T-helper 1 cell treated with Interleukin-12 subunit alpha and Interleukin-12 subunit beta and Interleukin-4 antibody, amounts not matched to agents 30 μg/mL and 1 μg/mL, for 36 hours (primary cell): ENCODE measurements around the gene EFNB1.

Source experiments
- H3K27ac Mint-ChIP-seq: one replicate; pipeline ENCODE4 v1.8.0; 2021; ENCODE audit warnings: mild to moderate bottlenecking, mixed read lengths
- H3K27me3 Mint-ChIP-seq: one replicate; pipeline ENCODE4 v1.8.0; 2021; ENCODE audit warnings: low read depth, mixed read lengths
- H3K36me3 Mint-ChIP-seq: one replicate; pipeline ENCODE4 v1.8.0; 2021; ENCODE audit warnings: low read depth, mixed read lengths
- H3K4me1 Mint-ChIP-seq: one replicate; pipeline ENCODE4 v1.8.0; 2021; ENCODE audit warnings: low read depth, mixed read lengths
- H3K4me3 Mint-ChIP-seq: one replicate; pipeline ENCODE4 v1.8.0; 2021; ENCODE audit warnings: mild to moderate bottlenecking, moderate library complexity, mixed read lengths
- H3K9me3 Mint-ChIP-seq: one replicate; pipeline ENCODE4 v1.8.0; 2021; ENCODE audit warnings: mixed read lengths

The EFNB1 gene

GRCh38 chrX:68844581-68844980 lies 15.8 kb downstream of the EFNB1 start:
- Mint-ChIP-seq H3K9me3 (no peaks in the 10 kb centered on the region), H3K36me3 (no peaks in the 10 kb centered on the region), H3K4me1 (no peaks in the 10 kb centered on the region), H3K27ac (no peak overlapping the region), H3K4me3 (no peak overlapping the region), H3K27me3 (no peaks in the 10 kb centered on the region)

- Mint-ChIP-seq H3K4me3 (no peak overlapping the region), H3K27me3 (no peaks in the 10 kb centered on the region), H3K36me3 (no peaks in the 10 kb centered on the region), H3K4me1 (no peaks in the 10 kb centered on the region), H3K27ac (no peak overlapping the region), H3K9me3 (no peaks in the 10 kb centered on the region)
Measured at GRCh38 chrX:68846536-68846935, 17.7 kb downstream of the EFNB1 start.

DNA sequence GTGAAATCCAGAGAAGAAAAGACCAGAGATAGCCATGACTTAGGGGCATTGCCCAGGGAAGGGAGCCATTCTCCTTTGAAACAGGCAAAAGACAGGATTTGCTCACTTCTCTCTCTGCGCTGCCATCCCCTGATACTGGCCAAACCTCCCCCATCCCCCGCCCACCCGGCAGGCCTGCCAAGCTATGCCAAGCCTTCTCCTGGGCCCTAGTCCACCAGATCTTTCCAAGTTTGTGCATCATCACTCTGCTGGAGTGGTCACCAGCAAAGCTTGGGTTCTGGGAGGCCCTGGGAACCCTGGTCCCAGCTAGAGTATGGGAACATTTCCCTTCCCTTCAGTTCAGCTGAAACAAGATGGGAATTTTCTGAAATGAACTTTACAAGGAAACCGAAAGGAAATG lies 18.4 kb downstream of the EFNB1 start:
- Mint-ChIP-seq H3K4me1 (no peaks in the 10 kb centered on the region), H3K9me3 (no peaks in the 10 kb centered on the region), H3K36me3 (no peaks in the 10 kb centered on the region), H3K27me3 (no peaks in the 10 kb centered on the region), H3K27ac (no peak overlapping the region), H3K4me3 (no peak overlapping the region)

DNA sequence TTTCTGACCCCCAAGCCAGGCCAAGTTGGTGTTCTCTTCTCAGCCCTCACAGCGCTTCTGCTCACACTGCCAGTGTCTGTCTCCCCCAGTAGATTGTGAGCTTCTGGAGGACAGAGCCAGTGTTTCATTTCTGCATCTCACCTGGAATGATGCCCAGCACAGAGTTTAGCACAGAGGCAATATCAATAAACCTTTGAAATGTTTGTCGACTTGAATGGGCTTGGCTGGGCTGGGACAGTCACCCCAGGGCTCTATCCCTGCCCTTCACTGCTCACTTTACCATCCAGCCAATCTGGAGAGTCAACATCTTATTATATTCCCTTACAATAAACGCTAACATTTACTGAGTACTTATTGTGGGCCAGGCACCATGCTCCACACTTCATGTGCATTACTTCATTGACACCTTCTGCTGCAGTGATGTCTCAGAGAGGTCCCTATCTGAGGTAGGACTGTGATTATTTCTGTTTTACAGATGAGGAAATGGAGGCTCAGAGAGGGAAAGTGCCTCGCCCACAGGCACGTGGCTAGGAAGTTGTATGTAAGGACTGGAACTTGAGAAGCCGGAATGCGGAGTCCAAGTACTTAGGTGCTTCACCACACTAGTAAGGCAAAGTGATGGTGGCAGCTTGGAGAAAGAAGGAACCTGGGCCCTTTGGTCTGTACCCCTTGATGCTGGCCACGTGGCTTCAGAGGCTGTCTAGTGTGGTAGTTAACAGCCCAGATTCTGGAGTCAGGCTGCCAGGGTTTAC lies 19.5 kb downstream of the EFNB1 start:
- no peak overlapping the region for H3K27ac Mint-ChIP-seq
- no peak overlapping the region for H3K4me3 Mint-ChIP-seq
- no peaks in the 10 kb centered on the region for H3K4me1 Mint-ChIP-seq
- H3K27me3 Mint-ChIP-seq: no peaks in the 10 kb centered on the region
- no peaks in the 10 kb centered on the region for H3K9me3 Mint-ChIP-seq
- no peaks in the 10 kb centered on the region for H3K36me3 Mint-ChIP-seq

DNA sequence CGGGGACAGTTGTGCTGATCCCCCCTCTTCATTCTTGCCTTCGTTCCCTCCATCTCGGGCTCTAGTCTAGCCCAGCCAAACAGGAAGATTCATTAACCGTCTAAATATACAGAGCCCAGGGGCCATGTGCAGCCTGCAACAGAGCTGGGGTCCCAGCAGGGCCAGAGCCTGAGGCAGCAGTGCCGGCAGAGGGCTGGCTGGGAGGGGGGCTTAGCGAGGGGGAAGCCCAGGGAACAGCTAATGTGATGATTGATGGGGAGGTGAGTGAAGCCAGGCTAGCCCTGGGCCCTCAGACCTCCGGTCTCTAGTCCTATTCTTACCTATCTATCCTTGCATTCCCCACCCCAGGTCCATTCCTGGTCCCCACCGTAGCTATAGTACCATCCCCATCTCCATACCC lies 22.3 kb downstream of the EFNB1 start:
- no peaks in the 10 kb centered on the region for H3K4me1 Mint-ChIP-seq
- no peak overlapping the region for H3K4me3 Mint-ChIP-seq
- no peaks in the 10 kb centered on the region for H3K9me3 Mint-ChIP-seq
- H3K36me3 Mint-ChIP-seq: no peaks in the 10 kb centered on the region
- H3K27ac Mint-ChIP-seq: no peak overlapping the region
- H3K27me3 Mint-ChIP-seq: no peaks in the 10 kb centered on the region

GRCh38 chrX:68852046-68852445 lies 23.2 kb downstream of the EFNB1 start:
- H3K27ac Mint-ChIP-seq: no peak overlapping the region
- H3K36me3 Mint-ChIP-seq: no peaks in the 10 kb centered on the region
- H3K4me1 Mint-ChIP-seq: no peaks in the 10 kb centered on the region
- no peaks in the 10 kb centered on the region for H3K9me3 Mint-ChIP-seq
- no peaks in the 10 kb centered on the region for H3K27me3 Mint-ChIP-seq
- H3K4me3 Mint-ChIP-seq: no peak overlapping the region

GRCh38 chrX:68853665-68854251 lies 24.9 kb downstream of the EFNB1 start:
- Mint-ChIP-seq H3K27me3 (no peaks in the 10 kb centered on the region), H3K4me3 (no peak overlapping the region), H3K27ac (no peak overlapping the region), H3K4me1 (no peaks in the 10 kb centered on the region), H3K9me3 (no peaks in the 10 kb centered on the region), H3K36me3 (no peaks in the 10 kb centered on the region)

DNA sequence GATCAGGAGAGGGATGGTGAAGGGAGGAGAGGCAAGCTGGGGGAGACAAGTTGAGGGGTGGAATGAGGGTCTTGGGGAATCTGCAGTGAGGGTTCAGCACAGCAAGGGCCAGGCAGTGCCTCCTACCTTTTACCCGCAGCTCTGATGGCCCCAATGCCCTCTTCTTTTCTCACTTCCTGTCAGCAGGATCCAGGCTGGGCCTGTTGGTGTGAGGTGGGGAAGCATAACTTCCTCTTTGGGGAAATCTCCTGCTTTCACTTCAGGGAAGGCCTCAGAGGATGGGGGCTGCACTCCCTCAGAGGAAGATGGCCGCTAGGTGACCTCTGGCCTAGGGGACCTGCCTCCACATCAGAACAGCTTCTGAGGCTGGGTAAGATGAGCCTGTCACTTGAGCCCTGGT lies 36.5 kb downstream of the EFNB1 start:
- no peaks in the 10 kb centered on the region for H3K36me3 Mint-ChIP-seq
- peaks cover 5% of the 10 kb centered on the region for H3K4me1 Mint-ChIP-seq
- H3K27me3 Mint-ChIP-seq: no peaks in the 10 kb centered on the region
- no peak overlapping the region for H3K27ac Mint-ChIP-seq
- H3K4me3 Mint-ChIP-seq: no peak overlapping the region
- no peaks in the 10 kb centered on the region for H3K9me3 Mint-ChIP-seq

DNA sequence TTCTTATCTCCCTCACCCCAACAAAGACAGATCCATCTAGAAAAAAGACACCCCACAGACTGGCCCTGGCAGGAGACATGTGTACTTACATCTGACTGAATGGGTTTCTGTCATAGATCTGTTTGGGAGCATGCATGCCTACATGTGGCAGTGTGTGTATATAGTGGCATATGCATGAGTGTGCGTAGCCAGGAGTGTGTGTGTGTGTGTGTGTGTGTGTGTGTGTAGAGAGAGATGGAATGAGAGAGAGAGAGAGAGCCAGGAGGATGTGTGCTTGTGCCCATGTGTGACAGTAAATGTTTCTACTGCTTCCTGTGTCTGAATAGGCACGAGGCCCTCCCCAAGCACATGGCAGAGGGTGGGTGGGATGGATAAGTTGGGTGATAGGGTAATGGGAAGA lies 37.1 kb downstream of the EFNB1 start:
- Mint-ChIP-seq H3K27me3 (no peaks in the 10 kb centered on the region), H3K36me3 (no peaks in the 10 kb centered on the region), H3K9me3 (no peaks in the 10 kb centered on the region), H3K4me1 (peaks cover 5% of the 10 kb centered on the region), H3K4me3 (no peak overlapping the region), H3K27ac (no peak overlapping the region)

GRCh38 chrX:68867458-68868112 lies 38.8 kb downstream of the EFNB1 start:
- no peaks in the 10 kb centered on the region for H3K27me3 Mint-ChIP-seq
- H3K27ac Mint-ChIP-seq: no peak overlapping the region
- H3K4me3 Mint-ChIP-seq: no peak overlapping the region
- H3K4me1 Mint-ChIP-seq: peaks cover 5% of the 10 kb centered on the region
- H3K9me3 Mint-ChIP-seq: no peaks in the 10 kb centered on the region
- H3K36me3 Mint-ChIP-seq: no peaks in the 10 kb centered on the region

DNA sequence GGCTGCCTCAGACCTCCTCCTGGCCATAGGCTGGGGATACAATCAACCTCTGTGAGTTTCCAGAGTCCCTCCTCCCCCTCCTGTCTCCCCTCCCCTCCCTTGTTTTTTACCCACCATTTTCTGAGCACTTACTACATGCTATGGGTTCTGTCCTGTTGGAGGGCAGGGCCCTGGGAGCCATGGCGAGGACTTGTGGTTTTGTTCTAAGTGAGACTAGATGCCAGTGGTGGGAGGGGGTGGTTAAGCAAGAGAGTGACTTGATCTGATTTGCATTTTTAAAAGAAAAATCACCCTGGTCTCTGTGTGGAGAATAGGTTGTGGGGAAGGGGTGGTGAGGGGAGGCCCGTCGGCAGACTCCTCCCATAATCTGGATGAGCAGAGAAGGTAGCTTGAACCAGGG lies 39.5 kb downstream of the EFNB1 start:
- Mint-ChIP-seq H3K27me3 (no peaks in the 10 kb centered on the region), H3K36me3 (no peaks in the 10 kb centered on the region), H3K9me3 (no peaks in the 10 kb centered on the region), H3K4me3 (no peak overlapping the region), H3K4me1 (peaks cover 5% of the 10 kb centered on the region), H3K27ac (no peak overlapping the region)

DNA sequence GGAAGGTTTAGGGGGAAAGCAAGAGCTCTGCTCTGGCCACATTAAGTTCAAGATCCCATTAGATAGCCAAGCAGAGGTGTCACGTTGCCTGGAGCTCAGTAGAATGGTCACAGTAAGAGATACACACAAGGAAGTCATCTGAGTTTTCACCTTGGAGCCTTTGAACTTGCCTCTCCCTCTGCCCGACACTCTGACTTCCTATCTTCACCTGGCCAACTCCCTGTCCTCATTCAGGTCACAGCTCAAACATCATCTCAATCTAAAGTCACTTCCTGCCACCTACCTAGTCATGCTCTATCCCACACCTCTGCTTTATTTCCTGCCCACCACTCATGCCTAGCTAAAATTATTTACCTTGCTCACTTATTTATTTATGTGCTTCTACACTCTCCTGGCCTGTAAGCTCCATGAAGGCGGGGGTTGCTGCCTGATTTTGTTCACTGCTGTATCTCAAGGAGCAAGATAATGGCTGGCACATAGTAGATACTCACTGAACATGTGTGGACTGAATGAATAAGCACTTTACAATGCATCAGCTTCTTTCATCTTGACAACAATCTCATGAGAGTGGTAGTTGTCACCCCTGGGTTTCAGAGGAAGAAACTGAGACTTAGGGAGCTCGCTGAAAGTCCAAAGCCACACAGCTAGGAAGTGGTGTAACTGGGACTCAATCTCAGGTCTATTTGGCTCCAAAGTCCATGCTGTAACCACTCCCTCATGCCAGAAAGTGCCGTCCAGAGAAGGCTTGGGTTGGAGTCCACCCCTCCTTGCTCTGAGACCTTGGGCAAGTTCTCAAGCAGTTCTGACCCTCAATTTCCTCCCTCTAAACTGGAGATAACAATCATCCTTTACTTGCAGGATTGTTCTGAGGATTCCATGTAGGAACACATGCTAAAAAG lies 40.3 kb downstream of the EFNB1 start:
- Mint-ChIP-seq H3K9me3 (no peaks in the 10 kb centered on the region), H3K27ac (no peak overlapping the region)

DNA sequence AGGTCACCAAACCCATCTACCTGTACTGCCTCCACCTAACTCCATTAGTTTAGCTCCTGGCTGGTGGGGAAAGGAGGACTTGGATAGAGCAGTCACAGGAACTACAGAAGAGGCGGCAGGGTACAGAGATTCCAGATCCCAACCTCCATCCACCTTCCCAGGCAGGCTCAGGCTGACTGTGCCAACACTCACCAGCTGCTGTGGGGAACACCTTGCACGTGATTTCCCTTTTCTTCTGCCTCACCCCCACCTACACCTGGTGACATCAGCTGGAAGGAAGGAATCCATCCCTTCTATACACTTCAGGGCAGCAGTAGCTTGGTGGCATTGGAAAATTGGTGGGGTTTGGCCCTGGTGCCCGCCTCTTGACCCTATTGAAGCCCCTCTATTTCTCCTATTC lies 41.5 kb downstream of the EFNB1 start:
- Mint-ChIP-seq H3K27me3 (no peaks in the 10 kb centered on the region), H3K36me3 (no peaks in the 10 kb centered on the region), H3K4me1 (peaks cover 5% of the 10 kb centered on the region), H3K4me3 (no peak overlapping the region), H3K9me3 (no peaks in the 10 kb centered on the region), H3K27ac (no peak overlapping the region)

More for the DNA sequence above, 40.3 kb downstream of the EFNB1 start:
- Mint-ChIP-seq H3K36me3 (no peaks in the 10 kb centered on the region), H3K4me1 (peaks cover 5% of the 10 kb centered on the region), H3K4me3 (no peak overlapping the region), H3K27me3 (no peaks in the 10 kb centered on the region)

GRCh38 chrX:68872171-68872570 lies 43.4 kb downstream of the EFNB1 start:
- Mint-ChIP-seq H3K27ac (no peak overlapping the region), H3K9me3 (no peaks in the 10 kb centered on the region), H3K4me3 (no peak overlapping the region), H3K27me3 (no peaks in the 10 kb centered on the region), H3K4me1 (peaks cover 5% of the 10 kb centered on the region), H3K36me3 (no peaks in the 10 kb centered on the region)
